ENCODE data around the gene BRINP3.
"Not testable (repeated sequence)": the region's sequence is repeated elsewhere in the genome, so short reads cannot be mapped to it uniquely, and the experiment has no call there.

The BRINP3 gene

DNA sequence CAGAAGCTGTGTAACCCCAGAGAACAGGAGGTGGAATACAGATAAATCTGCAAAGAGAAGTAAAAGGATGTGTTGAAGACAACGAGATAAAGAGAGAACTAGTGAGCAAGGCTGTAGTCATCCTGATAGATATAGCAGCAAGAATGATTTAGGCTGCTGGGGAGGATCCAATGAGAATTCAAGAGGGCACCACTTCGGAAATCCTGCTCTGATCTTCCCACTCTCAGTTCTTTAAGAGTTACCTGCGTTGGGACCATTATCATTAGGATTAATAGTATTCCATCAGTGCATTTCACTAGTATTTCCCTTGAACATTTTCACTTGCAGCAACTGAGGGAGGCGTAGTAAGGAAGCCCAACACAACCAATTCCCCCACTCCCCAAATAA, at the start of gene BRINP3:
BRINP3 (minus strand) TSS at position 103 of the 387 bp plus-strand sequence.
- in situ Hi-C loops (cut with HindIII; ENCODE audit: low sequenced_read_pairs) = no loop called here

DNA sequence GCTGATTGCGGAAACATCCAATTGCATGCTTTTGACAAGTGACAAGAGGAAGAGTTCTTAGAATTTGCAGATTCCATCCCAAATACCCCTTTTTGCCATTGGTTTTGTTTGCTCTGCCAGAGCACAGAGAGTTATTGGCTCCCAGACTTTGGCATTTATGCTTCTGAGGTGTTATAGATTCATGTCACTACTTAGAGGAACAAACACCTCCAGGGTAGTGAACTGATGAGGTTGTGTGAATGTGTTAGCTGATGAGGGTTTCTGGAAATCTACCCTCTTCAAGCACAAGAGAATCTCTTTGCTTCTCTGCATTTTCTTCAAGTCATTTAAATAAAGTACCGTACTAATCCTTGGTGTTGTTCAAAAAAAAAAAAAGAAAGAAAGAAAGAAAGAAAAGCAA, 33.9 kb upstream of the BRINP3 start:
- in situ Hi-C loops (cut with HindIII; ENCODE audit: low sequenced_read_pairs) = loop anchor here (5.0 kb wide), 1 partner anchor 61 kb away; no protein-coding TSS in a partner anchor

DNA sequence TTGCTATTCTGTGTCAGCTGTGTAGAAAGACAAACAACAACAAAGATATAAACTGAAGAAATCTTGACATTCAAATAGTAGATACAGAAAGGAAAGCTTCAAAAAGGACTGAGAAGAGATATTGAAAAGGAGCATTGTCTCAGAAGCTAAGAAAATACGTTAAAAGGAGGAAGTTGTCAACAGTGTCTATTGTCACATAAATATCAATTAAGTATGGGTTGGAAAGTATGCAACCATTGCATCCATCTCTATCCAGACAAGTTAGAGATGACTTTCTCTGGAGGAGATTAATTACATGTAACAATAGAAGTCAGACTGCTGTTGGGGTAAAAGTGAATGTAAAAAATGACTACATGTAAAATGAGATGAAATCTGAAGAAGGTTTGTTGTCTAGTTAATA, 29.7 kb upstream of the BRINP3 start:
- in situ Hi-C loops (cut with HindIII; ENCODE audit: low sequenced_read_pairs) = no loop called here

DNA sequence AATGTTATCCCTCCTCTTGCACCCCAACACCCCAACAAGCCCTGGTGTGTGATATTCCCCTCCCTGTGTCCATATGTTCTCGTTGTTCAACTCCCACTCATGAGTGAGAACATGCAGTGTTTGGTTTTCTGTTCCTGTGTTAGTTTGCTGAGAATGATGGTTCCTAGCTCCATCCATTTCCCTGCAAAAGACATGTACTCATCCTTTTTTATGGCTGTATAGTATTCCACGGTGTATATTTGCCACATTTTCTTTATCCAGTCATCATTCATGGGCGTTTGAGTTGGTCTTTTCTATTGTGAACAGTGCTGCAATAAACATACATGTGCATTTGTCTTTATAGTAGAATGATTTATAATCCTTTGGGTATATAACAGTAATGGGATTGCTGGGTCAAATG, 26.9 kb upstream of the BRINP3 start:
- in situ Hi-C loops (cut with HindIII; ENCODE audit: low sequenced_read_pairs) = not testable (repeated sequence)

DNA sequence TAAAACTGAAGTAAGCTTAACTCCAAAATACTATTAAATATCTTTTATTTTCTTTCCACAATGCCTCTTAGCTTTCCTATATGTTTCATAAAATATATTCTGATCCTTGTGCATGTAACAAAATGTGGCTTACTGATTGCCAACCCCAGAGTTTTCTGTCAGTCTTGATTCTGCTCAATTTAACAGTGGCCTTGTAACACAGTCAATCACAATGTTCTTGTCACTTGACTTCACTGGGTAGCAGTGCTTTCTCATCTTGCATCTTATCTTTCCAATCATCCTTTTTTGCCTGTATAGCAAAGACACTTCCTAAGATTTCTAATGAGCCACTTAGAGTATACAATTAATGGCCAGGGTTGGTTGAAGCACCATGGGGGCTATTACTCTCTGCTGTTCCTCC, 19.9 kb upstream of the BRINP3 start:
- in situ Hi-C loops (cut with HindIII; ENCODE audit: low sequenced_read_pairs) = no loop called here

DNA sequence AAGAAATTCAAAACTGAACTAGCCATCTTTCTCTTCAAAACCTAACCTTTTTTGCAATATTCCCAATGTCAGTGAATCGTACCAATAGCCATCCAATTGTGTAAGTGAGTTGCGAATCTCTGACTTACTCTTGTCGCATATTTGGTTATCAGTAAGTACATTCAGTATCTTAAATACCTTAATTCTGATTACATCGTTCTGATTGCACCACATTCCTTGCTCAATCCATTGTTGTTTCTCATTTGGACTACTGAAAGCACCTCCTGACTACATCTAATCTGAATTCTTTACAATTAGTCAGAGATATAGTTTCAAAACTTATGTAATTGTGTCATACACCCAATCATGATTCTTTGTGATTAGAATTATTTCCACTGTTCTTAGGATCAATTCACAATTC, 16.8 kb upstream of the BRINP3 start:
- in situ Hi-C loops (cut with HindIII; ENCODE audit: low sequenced_read_pairs) = no loop called here

DNA sequence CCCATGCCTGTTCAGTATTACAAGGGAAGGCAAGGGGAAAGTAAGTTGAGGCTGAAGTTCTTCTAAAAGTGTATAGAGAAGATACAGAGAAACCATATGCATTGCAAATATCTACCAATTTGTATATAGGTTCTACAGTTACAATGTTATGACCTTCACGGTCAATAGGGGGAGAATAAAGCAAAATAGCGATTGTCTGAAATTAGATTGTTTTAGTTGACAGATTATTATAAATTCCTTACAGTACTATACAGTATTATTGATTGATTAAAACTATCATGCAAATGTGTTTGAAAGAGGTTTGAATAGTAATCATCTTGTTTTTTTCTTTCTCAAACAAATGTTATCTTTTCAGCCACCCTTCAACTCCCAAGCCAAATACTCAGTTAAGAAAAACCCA, 13.7 kb upstream of the BRINP3 start:
- in situ Hi-C loops (cut with HindIII; ENCODE audit: low sequenced_read_pairs) = no loop called here

DNA sequence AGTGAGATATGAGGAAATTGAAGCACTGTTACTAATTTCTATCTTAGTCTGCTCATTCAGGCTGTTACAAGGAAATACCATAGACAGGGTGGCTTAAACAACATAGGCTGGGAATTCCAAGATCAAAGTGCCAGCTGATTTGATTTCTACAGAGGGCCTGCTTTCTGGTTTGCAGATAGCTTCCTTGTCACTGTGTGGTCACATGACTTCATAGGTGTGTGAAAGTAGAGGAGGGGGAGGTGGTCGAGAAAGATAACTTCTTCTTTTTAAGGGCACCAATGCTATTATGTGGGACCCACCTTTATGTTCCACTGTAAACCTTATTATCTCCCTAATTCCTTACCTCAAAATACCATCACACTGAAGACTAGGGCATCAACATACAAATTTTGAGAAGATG, 6.4 kb upstream of the BRINP3 start:
- in situ Hi-C loops (cut with HindIII; ENCODE audit: low sequenced_read_pairs) = no loop called here

DNA sequence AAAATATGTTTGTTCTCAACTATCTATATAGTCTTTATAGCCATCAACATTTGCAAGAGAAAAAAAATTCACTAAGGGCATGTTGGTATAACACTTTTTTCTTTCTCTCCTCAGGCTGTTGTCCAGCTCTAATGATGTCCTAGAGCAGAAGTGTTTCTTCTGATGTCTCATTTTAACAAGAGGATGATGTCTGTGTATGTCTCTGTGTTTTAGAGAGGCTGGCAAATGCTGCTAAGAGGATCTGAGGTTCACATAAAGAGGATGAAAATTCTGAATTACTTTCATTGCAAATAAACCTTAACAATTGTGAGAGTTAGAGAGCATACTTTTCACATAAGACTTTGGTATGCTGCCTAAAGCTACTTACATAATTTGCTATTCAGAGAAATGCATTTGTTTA, 2.6 kb upstream of the BRINP3 start:
- in situ Hi-C loops (cut with HindIII; ENCODE audit: low sequenced_read_pairs) = no loop called here

DNA sequence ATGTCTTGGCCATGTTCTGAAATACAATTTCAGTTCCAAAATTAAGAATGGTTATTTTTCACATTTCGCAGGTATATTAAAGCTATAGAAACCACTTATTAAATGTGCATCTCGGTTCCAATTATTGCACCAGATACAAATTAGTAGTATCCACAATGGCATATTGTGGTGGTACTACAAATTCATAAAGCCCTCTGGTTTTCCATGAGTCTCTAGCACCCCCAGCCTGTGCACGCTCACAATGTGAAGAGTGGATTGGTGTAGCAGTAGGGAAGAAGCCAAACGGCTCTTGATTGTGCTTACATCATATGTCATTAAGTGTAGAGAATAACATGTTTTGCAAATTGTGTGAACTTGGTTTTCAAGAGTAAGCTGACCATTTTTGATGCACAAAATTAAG, 1.9 kb upstream of the BRINP3 start:
- in situ Hi-C loops (cut with HindIII; ENCODE audit: low sequenced_read_pairs) = no loop called here

DNA sequence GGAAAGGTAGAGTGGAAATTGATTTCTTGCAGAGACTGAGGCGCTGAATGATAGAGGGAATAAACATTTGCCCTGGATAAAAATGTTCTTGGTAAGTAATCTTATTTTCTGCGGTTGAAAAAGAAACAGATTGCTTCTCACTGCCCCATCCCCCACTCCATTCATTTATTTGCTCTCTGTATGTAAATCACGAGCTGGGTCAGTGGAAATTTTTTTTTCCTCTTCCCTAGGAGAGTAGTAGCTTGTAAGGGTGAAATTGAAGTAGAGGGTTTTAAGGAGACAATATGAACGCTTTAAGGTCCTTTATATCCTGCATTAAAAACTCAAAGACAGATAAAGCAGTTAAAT, 1.4 kb upstream of the BRINP3 start:
- in situ Hi-C loops (cut with HindIII; ENCODE audit: low sequenced_read_pairs) = no loop called here

DNA sequence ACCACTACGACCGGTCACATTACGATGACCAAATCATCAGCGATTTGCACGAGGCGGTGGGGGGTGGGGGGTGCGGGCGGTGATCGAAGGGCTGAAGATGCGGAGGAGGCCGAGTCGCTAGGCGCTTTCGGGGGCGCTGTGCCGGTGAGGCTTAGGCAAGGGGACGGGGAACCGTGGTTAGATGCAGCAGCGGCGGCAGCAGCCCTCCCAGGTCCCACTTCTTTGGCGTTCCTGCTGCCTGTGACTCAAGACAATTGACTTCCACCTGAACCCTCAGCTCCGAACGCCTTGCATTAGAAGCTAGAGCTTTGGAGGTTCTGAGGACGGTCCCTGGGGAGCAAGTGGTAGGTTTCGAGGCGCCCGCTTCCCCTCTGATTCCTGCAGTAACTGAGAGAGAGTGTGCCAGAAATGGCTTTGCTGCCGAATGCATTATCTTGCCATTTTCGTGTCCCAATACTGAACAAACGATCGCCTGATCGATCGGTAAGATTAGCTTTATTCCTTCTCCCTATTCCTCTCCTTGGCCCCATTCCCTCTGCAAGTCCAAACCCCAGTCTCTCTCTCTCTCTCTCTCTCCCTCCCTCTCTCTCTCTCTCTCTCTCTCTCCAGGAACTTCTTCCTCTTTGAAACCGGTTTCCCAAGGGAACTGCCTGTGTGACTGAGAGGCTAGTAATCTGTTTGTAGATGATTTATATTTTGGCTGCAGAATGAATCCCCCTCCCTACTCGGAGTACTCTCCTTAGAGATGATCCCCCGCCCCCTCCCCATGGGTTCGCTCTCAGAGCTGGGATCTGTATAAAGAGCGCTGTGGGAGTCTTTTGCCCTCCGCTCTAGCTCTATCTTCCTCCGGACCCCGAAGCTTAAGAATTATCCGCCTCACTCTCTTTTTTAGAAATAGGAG, 735 bp upstream of the BRINP3 start:
- in situ Hi-C loops (cut with HindIII; ENCODE audit: low sequenced_read_pairs) = no loop called here

DNA sequence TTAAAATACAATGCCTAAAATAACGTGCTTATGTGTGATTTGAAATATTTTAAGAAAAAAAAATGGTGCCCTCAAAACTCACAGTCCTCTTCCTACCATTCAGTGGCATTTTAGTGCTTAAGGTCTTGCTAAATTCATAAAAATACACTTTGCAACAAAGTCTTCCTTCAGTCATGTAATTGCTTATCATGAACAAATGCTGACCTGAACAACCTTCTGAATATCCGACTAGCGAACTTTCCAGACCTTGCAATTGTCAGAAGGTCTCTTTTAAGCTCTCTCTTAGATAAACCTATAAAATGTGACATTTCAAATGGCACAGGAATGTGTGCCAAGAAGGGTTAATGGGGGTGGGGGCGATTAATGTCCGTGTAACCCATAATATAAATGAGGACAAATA, 858 bp downstream of the BRINP3 start:
- in situ Hi-C loops (cut with HindIII; ENCODE audit: low sequenced_read_pairs) = no loop called here

DNA sequence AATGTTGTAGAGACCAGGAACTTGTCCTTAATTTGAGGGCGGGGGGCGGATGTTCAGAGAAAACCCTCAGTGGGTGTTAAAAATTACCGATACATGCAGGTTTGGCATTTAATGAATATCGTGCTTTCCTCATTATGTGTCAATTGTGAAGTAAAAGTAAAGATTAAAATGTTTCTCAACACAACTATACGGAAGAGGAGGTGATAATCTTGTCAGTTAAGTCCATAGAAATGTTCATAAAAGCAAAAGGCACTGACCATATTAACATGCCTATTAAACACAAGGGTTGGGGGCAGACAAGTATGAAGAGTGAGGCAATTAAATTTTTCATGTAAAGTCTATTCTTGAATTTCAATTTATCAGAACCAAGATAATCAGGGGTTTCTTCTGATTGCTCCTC, 1.3 kb downstream of the BRINP3 start:
- in situ Hi-C loops (cut with HindIII; ENCODE audit: low sequenced_read_pairs) = no loop called here

DNA sequence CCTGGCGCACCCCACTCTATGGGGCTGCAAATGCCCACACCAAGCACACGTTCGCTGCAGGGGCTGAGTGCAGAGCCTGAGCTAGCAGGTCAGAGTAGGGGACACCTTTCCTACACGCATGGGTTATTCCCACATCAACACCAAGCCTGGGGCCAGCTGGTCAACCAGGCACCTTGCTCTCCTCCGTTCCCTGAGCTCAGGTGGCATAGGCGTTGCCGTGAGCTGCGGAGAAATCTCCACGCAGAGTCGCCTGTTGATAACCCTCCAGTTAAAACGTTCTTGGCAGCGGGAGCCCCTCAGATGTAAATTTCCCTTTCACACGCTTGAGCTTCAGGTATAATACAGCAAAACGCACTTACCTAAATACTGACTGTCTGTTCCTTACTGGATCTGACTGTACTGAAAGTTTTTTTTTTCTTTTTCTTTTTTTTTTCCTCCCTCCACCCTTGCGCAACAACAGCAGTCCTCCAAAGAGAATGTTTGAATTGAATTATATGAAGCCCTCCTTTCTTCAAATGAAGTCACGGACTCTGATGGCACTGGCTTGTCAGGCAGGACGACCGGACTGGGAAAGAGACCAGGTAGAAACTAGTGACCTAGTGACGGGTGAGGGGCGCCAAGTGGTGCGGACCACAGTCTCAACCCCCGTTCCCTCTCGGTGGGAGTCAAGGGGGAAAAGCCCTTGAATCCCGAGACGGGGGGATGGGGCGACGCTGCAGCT, 2.1 kb downstream of the BRINP3 start:
- in situ Hi-C loops (cut with HindIII; ENCODE audit: low sequenced_read_pairs) = no loop called here

DNA sequence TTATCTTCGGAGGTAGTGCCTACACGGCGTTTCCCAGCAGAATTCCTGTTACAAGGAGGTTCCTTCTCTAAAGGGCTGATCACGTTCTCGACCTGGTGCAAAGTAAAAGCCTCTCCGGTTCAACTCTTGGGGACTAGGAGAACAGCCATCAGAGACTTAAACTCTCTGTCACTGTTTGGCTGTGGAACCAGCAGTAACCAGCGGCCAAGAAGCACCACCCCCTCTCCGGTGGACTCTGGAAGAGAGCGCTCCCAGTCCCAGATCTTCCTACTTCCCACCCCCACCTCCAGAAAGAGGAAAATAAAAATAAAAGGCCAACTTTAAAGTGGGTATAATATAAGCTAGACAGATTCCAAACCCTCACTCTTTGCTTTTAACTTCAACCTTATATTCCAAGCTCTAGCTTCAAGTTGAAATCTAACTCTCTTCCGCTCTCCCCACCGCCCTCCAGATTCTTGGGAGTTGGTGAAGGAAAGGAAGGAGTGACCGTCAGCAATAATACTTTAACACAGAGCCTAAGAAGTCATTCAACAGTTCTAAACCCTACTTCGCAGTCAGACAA, 2.9 kb downstream of the BRINP3 start:
- in situ Hi-C loops (cut with HindIII; ENCODE audit: low sequenced_read_pairs) = no loop called here

DNA sequence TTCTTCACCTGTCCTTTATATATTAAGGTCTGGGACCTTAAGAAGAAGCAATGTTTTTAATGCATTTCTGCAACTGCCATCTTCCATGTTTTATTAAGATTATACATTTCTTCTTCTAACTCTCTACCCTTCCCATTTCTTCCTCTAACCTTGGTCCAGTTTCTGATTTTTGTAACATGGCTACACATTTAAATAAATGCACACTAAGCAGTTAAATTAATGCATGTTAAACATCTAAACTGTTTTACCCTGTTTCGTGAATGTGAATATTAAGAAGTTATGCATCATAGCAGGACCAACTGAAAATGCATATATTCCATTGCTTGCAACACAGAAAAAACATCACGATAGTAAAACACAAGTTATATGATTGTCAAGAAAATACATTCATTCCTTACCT, 3.7 kb downstream of the BRINP3 start:
- in situ Hi-C loops (cut with HindIII; ENCODE audit: low sequenced_read_pairs) = no loop called here

DNA sequence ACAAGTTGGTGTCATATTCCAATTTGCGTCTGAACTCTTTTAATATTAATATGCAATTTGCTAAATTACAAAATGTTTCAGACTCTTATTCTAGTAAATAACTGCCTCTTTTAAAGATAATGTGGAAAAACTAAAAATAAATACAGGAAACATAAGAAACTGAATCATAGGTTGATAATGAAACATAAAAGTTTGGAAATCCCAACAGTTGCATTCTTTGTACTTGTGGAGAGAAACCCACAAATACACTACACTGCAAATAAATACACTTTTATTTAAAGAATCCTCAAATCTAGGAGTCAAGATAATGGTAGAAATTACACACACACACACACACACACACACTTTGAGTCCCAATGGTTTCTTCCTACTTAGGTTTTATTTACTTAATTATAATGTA, 5.2 kb downstream of the BRINP3 start:
- in situ Hi-C loops (cut with HindIII; ENCODE audit: low sequenced_read_pairs) = no loop called here

DNA sequence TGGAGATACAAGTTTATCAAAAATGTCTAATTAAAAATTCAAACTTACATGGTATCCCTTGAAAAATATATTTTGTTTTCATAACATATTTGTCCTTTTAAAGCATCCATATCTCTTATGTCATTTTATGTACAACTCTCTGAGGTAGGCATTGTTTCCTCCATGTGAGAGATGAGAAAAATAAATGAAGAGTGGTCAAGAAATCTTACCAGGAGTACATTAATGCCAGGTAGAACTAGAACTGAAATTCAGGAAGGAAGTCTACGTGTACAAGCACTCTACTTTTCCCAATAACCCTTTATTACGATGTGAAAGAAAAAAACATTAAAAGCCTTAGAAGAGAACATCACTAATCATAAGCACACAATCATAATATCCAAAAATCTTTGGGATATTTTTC, 5.6 kb downstream of the BRINP3 start:
- in situ Hi-C loops (cut with HindIII; ENCODE audit: low sequenced_read_pairs) = no loop called here

DNA sequence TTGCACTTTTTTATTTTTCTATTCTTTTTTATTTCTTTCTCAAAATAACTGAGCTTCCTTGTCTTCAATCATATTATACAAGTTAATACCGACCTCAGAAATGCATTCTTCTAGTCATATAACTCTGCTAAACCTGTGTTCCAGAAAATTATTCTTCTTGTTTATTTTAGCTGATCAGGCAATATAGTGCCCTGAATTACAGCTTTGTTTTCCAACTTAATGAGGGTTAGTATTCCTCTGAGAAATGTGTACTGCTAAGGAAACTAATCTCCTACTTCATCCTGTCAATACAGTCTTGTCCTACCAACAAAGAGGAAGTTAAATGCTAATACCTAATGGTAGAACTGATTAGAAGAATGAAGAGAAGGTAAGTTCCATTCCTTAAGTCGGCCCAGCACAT, 13.0 kb downstream of the BRINP3 start:
- in situ Hi-C loops (cut with HindIII; ENCODE audit: low sequenced_read_pairs) = no loop called here

DNA sequence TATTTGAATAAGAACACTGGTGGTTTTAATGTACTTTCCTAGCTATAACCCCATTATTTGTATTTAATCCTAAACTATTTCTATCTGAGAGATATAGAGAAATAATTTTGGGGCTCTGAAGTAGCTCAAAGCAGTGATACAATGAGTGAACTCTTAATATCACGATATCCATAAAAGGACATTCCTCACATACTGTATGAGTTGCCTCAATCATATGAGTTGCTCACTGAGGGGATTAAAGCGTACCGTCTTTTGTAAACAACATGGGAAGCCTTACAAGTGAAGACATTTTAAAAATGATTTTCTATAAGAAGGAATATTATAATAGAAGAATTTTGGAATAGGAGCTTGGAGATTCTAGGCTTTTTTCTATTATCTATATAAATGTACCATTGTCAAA, 21.5 kb downstream of the BRINP3 start:
- in situ Hi-C loops (cut with HindIII; ENCODE audit: low sequenced_read_pairs) = no loop called here

DNA sequence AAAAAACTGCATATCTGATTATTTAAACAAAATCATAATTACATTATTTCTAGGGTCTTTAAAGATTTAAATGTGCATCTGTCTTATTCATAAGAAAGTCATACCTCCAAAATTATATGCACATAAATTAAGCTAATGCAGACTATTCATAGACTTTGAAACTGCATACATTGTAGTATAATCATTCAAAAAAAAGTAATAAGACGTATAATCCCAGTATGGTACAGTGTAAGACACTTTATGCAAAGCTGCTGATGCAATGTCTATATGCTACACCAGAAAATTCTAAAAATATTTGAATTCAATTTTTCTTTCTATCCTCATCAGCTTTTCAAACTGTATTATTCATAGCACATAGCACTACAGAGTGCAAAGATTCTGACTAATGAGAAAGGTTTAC, 22.0 kb downstream of the BRINP3 start:
- in situ Hi-C loops (cut with HindIII; ENCODE audit: low sequenced_read_pairs) = no loop called here

Data from endothelial cell of hepatic sinusoid (primary cell).